Inflammatory macrophage (primary cell): ENCODE results near the gene UBE2E3.
"Not testable (repeated sequence)": the region's sequence is repeated elsewhere in the genome, so short reads cannot be mapped to it uniquely, and the experiment has no call there.

Experiments used
- DNase-seq, 2 donors: peaks; one replicate each; pipeline ENCODE4 v3.0.0-alpha.2; 2020 to 2022

The UBE2E3 gene

GRCh38 chr2:181036848-181037603 lies 56.6 kb downstream of the UBE2E3 start:
- no peak for DNase-seq

GRCh38 chr2:181037922-181038321 lies 57.5 kb downstream of the UBE2E3 start:
- DNase-seq, result no peak

DNA sequence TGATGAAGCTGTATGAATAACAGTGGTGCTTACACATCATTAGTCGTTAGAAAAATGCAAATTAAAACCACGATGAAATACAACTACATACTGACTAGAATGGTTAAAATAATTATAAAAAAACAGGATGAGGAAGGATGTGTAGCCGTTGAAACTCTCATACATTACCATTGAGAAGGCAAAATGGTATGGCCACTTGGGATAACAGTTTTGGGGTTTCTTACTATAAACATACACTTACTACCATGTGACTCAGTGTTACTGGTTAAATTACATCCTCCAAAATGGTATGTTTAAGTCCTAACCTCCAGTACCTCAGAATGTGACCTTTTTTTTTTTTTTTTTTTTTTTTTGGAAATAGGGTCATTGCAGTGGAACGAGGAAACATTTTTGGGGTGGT lies 58.4 kb downstream of the UBE2E3 start:
- no peak for DNase-seq

GRCh38 chr2:181040839-181041238 lies 60.4 kb downstream of the UBE2E3 start:
- not testable (repeated sequence) for DNase-seq

DNA sequence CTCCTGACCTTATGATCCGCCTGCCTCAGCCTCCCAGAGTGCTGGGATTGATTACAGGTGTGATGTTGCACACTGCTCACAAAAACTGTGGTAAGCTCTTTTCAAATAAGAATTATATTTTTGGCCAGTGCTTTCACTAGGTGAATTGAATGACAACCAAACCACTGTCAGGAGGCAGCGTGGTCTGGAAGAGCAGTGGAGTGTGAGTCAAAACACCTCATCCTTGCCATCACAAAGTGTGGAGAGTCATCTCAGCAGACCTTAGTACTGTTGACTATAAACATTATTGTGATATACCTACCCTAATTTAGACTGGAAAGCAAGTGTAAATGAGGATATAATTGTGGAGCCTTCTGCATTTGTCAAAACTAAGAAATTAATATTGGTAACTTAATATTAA lies 61.3 kb downstream of the UBE2E3 start:
- DNase-seq, result no peak

DNA sequence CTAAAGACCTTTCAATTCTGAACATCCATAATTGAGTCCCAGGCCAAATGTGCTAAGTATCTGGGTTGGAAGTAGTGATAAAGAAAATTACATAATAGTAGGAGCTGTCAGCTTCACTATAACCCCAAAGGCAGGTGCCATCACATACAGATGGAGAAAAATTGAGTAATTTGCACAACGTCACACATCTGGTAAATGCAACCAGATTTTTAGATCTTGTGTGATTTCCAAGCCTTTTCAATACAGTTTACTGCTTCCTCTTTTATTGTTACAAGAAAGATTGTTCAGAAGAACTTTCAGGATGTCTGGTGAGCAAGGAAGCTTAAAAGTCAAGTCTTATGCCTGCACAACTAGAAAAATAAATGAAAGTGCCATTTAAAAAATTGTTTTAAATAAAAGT lies 62.3 kb downstream of the UBE2E3 start:
- no peak for DNase-seq

- no peak for DNase-seq
Measured at GRCh38 chr2:181046833-181047232, 66.4 kb downstream of the UBE2E3 start.

GRCh38 chr2:181047829-181048228 lies 67.4 kb downstream of the UBE2E3 start:
- no peak for DNase-seq

DNA sequence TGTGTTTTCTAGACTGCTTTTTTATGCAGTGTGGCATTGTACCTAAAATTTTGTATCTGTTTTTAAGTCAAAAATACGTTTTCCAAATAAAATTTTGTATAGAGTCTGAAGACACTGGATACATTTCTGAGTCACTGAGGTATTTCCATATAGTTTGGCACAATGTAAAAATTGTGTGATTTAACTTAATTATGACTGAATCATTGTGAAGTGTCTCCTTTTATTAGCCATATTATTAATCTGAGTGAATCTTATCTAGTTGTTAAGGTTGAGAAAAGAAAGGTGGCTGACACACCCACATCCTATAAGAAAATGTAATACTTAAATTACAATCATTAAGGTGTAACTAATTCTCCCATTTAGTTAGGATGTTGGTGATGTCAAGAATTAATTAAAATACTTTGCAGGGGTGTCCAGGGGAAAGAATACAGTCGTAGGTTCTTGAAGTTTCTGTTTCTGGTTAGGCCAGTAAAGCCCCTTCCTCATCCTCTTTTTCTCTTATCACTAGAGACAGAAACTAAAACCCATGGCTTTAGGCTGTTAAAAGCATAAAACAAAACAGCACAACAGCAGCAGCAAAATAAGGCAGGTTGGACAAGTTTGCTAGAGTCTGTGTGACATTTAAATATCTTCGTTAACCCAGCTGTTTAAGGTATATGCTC lies 71.6 kb downstream of the UBE2E3 start:
- DNase-seq, result no peak

GRCh38 chr2:181052523-181052891 lies 72.1 kb downstream of the UBE2E3 start:
- no peak for DNase-seq

DNA sequence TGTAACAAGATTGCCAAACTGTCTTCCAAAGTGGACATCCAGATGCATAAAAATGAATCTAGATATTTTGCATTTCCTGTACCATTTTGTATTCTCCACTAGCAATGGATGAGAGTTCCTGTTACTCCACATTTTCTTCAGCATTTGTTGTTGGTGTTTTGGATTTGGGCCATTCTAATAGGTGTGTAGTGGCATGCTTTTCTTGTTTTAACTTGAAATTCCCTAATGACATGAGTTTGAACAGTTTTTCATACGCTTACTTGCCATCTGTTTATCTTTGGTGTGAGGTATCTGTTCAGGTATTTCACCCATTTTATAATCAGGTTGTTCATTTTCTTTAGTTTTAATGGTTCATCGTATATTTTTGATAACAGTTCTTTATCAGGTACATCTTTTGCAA lies 73.9 kb downstream of the UBE2E3 start:
- no peak for DNase-seq

DNA sequence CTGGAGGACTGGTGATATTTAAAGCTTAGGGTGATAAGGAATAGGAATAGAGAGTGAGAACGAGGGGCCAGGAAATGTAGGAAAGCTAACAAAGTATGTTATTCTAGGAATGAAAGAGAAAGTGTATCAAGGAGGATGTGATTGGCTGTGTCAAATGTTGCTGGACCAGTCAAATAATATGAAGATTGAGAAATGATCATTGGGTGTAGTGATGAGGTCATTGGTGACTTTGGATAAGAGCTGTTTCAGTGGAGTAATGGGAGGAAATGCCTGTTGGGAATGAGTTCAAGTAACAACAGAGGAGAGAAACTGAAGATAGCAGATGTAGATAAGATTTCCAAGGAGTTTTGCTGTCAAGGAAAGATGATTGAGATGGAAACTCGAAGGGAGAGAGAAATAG lies 74.4 kb downstream of the UBE2E3 start:
- no peak for DNase-seq

DNA sequence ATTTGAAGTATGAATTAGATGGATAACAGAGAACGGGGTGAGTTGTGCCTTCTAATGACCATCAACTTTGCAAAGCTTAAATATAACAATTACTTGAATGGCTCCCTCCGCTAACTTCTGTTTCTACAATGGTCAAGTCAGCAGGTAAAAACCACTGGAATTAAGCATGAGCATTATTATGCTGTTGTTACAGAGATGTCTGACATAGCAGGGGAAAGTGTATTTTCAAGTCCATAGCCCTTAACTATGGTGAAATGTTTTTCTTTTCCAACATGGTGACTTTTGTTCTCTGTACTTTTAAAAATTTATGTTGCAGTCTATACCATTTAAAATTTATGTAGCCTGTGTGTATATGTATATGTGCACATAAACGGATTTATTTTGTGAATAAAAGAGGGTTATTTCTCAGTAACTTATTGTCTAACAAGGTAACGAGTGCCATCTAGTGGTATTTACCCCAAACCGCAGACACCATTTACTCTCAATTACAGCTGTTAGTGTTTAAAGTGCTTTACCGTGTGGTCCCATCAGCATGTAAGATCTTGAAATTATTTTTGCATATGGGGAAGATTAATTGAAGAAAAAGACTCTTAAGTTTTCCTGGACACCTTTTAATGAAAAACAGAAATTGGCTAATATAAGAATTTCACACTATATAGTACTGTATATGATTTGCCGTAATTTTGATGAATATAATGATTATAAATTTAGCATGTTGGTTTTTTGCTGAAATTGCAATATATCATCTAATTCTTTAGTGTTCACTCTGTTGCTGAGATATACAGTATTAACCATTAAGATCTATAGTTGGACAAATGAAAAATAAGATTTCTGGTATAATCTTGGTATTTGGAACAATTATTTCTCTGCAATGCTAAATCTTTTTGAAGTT lies 78.2 kb downstream of the UBE2E3 start:
- peak; percentile 62 to 63 for DNase-seq

DNA sequence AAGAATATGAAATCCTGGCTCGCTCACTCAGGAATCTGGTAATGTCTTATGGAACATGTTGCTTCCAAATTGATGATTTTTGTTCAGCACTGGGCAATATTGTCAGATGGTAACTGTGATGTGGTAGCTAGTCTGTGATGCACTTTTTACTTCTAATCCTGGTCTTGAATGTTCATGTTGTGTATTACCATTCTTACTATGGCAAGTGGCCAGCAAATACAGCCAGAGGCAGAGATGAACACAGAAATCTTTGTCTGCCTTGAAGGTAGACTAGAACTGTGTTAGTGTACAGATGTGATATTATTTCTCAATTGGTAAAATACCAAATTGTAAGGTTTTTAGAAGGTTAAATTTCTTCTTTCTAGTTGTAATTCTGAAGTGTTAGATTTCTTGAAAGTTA lies 83.3 kb downstream of the UBE2E3 start:
- DNase-seq, result no peak

DNA sequence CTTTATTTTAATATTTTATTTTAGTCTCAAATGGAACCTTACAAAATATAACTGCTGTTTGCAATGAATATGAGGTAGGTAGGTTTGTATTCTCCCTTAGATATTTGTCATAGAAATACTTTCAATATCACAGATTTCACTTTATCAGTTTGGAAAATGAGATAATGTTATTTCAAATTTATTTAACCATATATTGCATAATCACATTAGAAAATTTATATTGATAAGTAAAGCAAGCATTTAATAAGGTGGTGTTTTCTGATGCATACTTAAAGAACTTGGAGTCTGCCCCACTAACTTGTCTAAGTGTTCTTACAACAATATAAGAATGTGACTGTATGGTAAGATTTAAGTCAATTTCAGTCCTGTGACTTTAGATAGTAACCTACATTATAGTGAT lies 85.1 kb downstream of the UBE2E3 start:
- no peak for DNase-seq

- no peak for DNase-seq
Measured at GRCh38 chr2:181066333-181066732, 85.9 kb downstream of the UBE2E3 start.

- peak in 1 of 2 donors; percentile 15 for DNase-seq
Measured at GRCh38 chr2:181070119-181070835, 89.9 kb downstream of the UBE2E3 start.

DNA sequence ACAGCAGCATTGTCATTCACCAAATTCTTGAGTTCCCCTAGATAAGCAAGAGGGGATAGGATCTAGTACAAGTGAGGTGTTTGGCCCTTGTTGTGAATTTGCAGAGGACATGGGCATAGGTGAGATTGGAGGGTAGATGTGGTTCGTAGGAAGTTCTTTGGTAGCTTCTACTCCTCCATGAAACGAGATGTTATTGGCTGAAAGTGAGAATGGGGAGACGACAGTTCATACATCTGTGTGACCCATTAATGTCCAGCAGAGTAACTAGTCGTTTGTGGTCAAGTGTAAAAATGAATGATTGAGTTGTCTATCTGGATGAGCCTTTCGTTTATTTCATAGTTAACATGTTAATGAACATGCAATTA lies 90.4 kb downstream of the UBE2E3 start:
- no peak for DNase-seq

- DNase-seq, result peak; percentile 79 to 84
Measured at GRCh38 chr2:181072486-181073235, 92.3 kb downstream of the UBE2E3 start.

DNA sequence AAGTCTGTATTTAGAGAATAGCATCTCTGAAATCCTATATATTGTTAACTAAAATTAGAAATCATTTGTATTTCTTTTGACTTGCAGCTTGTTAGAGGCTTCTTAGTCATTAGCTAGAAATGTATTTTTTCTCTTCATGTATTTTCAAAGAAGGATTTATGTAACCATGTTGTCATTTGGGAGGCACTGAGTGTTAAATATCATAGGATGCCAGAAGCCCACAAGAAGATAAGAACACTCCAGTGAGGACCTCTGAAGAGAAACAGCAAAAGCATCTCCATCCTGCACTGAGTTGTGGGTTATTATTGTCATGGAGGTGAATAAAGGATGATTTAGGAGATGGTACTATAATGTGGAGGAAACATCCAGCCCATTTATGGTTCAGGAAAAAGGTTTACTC lies 93.5 kb downstream of the UBE2E3 start:
- DNase-seq, result no peak

- no peak for DNase-seq
Measured at GRCh38 chr2:181074457-181074856, 94.1 kb downstream of the UBE2E3 start.

DNA sequence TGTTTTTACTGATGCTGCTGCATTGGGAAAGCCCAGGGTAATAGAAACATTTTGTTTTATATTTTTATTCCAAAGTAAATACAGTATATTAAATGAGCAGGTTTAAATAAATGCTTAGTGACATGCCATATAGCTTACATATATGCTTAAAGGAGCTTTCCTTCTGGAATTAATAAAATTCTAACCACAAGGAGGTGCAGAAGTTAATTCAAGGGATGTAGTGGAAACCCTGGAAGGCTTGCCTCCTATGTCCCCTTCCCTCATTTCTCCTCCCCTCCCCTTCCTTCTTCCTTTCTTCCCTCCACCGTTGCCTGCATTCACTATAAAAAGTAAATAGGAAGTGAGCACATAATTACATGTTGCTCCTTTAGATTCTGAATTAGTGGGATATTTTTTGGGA lies 96.3 kb downstream of the UBE2E3 start:
- DNase-seq, result no peak
